IMR-90 (cell line): ENCODE results near the gene MEGF10. TPM values are rescaled to one million over a fixed set of nuclear protein-coding genes. Genes with fewer than 3 reads are reported as not detected.

Source experiments
- ATAC-seq: fragments of 200-7000 bp; cut with Tn5 transposase; 2 replicates; pipeline ENCODE4 v1.9.1; 2020; ENCODE audit warnings: low read depth, mild to moderate bottlenecking, moderate library complexity
- BruUV-seq: library from RNA; stranded (reverse); fragments of 400-500 nt; replicated peaks from 2 replicates; lab custom pipeline; 2021; lab: Mats Ljungman, UMichigan
- CTCF ChIA-PET: fragments of 300-600 bp; formaldehyde crosslinking; extraction: SDS; loops from one replicate; lab custom pipeline; 2021; ENCODE audit warnings: antibody characterized with exemption; lab: Yijun Ruan, JAX
- POLR2A ChIA-PET: fragments of 300-600 bp; sonication (Branson Sonifier 250); formaldehyde crosslinking; loops from one replicate; lab custom pipeline; 2022; ENCODE audit warnings: antibody characterized with exemption; ENCODE audit not compliant: unreplicated experiment; lab: Charles Lee
- DNase-seq: peaks from one replicate; pipeline ENCODE4 v3.0.0; 2013
- H2AFZ ChIP-seq: replicated peaks from 2 replicates; pipeline ENCODE3; 2013; ENCODE audit warnings: low read length, mild to moderate bottlenecking; ENCODE audit not compliant: poor library complexity
- H2AK5ac ChIP-seq: 2 replicates; pipeline ENCODE4 v1.6.1; 2013; ENCODE audit warnings: low read depth, low read length, inconsistent platforms
- H2AK9ac ChIP-seq: replicated peaks from 2 replicates; pipeline ENCODE3; 2013; ENCODE audit warnings: mild to moderate bottlenecking, low read depth, low read length, moderate library complexity; ENCODE audit not compliant: poor library complexity
- H2BK120ac ChIP-seq: 2 replicates; pipeline ENCODE4 v1.6.1; 2013; ENCODE audit warnings: low read depth, low read length, inconsistent platforms
- H2BK15ac ChIP-seq: 3 replicates; pipeline ENCODE4 v1.6.1; 2013; ENCODE audit warnings: low read depth, low read length, inconsistent platforms
- H2BK20ac ChIP-seq: 2 replicates; pipeline ENCODE4 v1.6.1; 2013; ENCODE audit warnings: low read depth, mild to moderate bottlenecking, inconsistent platforms, low read length, moderate library complexity
- H2BK5ac ChIP-seq: 2 replicates; pipeline ENCODE4 v1.6.1; 2013; ENCODE audit warnings: mild to moderate bottlenecking, low read depth, low read length, inconsistent platforms; ENCODE audit not compliant: poor library complexity, severe bottlenecking
- H3K14ac ChIP-seq: replicated peaks from 2 replicates; pipeline ENCODE4 v1.6.1; 2013; ENCODE audit warnings: low read depth, low read length, inconsistent platforms
- H3K18ac ChIP-seq: 2 replicates; pipeline ENCODE4 v1.6.1; 2013; ENCODE audit warnings: low read depth, low read length, control low read depth
- H3K23ac ChIP-seq: 2 replicates; pipeline ENCODE4 v1.6.1; 2013; ENCODE audit warnings: low read depth, low read length, inconsistent platforms
- H3K27ac ChIP-seq: 2 replicates; pipeline ENCODE4 v1.5.1; 2013; ENCODE audit warnings: mild to moderate bottlenecking, control low read depth, low read length; ENCODE audit not compliant: insufficient read depth
- H3K27me3 ChIP-seq: 2 replicates; pipeline ENCODE4 v1.6.1; 2013; ENCODE audit warnings: low read length; ENCODE audit not compliant: control insufficient read depth, insufficient read depth
- H3K36me3 ChIP-seq: 2 replicates; pipeline ENCODE4 v1.6.1; 2013; ENCODE audit warnings: low read length, mixed read lengths; ENCODE audit not compliant: control insufficient read depth, insufficient read depth
- H3K4ac ChIP-seq: 2 replicates; pipeline ENCODE4 v1.6.1; 2013; ENCODE audit warnings: low read depth, low read length, inconsistent platforms
- H3K4me1 ChIP-seq: 2 replicates; pipeline ENCODE4 v1.6.1; 2013; ENCODE audit warnings: low read length, mixed read lengths; ENCODE audit not compliant: control insufficient read depth, insufficient read depth
- H3K4me2 ChIP-seq: 2 replicates; pipeline ENCODE4 v1.6.1; 2013; ENCODE audit warnings: low read depth, mild to moderate bottlenecking, control low read depth, low read length, moderate library complexity
- H3K4me3 ChIP-seq: 2 replicates; pipeline ENCODE4 v1.5.1; 2013; ENCODE audit warnings: low read depth, mild to moderate bottlenecking, control low read depth, low read length, moderate library complexity; ENCODE audit not compliant: insufficient read depth
- H3K56ac ChIP-seq: 2 replicates; pipeline ENCODE4 v1.6.1; 2013; ENCODE audit warnings: low read length, inconsistent platforms; ENCODE audit not compliant: insufficient read depth; ENCODE audit errors: extremely low read depth
- H3K79me1 ChIP-seq, 2 experiments: 2 replicates each; pipeline ENCODE4 v1.6.1; 2013; ENCODE audit warnings: low read length in 2 of 2, inconsistent platforms in 1 of 2, low read depth in 1 of 2
- H3K9ac ChIP-seq: 2 replicates; pipeline ENCODE4 v1.6.1; 2013; ENCODE audit warnings: low read depth, low read length, control low read depth
- H3K9me1 ChIP-seq: 2 replicates; pipeline ENCODE4 v1.6.1; 2013; ENCODE audit warnings: low read length, inconsistent platforms; ENCODE audit not compliant: insufficient read depth
- H3K9me3 ChIP-seq: 2 replicates; pipeline ENCODE4 v1.6.1; 2013; ENCODE audit warnings: low read length; ENCODE audit not compliant: control insufficient read depth, insufficient read depth
- H4K20me1 ChIP-seq: 2 replicates; pipeline ENCODE4 v1.6.1; 2013; ENCODE audit warnings: low read length, inconsistent platforms; ENCODE audit not compliant: insufficient read depth
- H4K5ac ChIP-seq: 2 replicates; pipeline ENCODE4 v1.6.1; 2013; ENCODE audit warnings: mild to moderate bottlenecking, low read depth, low read length, control low read depth
- H4K8ac ChIP-seq, 2 experiments: 2 replicates each; pipeline ENCODE4 v1.6.1; 2013; ENCODE audit warnings: low read depth in 2 of 2, low read length in 2 of 2, control low read depth in 1 of 2, inconsistent platforms in 1 of 2
- H4K91ac ChIP-seq: 2 replicates; pipeline ENCODE4 v1.6.1; 2013; ENCODE audit warnings: low read depth, low read length, inconsistent platforms; ENCODE audit not compliant: insufficient read depth
- BHLHE40 ChIP-seq: fragments of 150-350 bp; IDR thresholded peaks from 2 replicates; pipeline ENCODE4 v1.6.1; 2016; ENCODE audit warnings: mild to moderate bottlenecking, low read depth, low read length
- CEBPB ChIP-seq: IDR thresholded peaks from 2 replicates; pipeline ENCODE4 v1.6.1; 2012; ENCODE audit warnings: low read depth, low read length, improper control_type of control experiment
- CHD1 ChIP-seq: IDR thresholded peaks from 2 replicates; pipeline ENCODE4 v1.6.1; 2012; ENCODE audit warnings: low read depth, low read length, improper control_type of control experiment
- FOS ChIP-seq: fragments of 150-350 bp; IDR thresholded peaks from 2 replicates; pipeline ENCODE4 v1.6.1; 2016; ENCODE audit warnings: low read depth, low read length
- MAFK ChIP-seq: IDR thresholded peaks from 2 replicates; pipeline ENCODE4 v1.6.1; 2012; ENCODE audit warnings: low read depth, low read length, improper control_type of control experiment
- MAZ ChIP-seq: IDR thresholded peaks from 2 replicates; pipeline ENCODE4 v1.6.1; 2012; ENCODE audit warnings: low read depth, mild to moderate bottlenecking, low read length, improper control_type of control experiment, moderate library complexity, borderline replicate concordance
- MXI1 ChIP-seq: IDR thresholded peaks from 2 replicates; pipeline ENCODE4 v1.6.1; 2012; ENCODE audit warnings: low read depth, mild to moderate bottlenecking, low read length, moderate library complexity, borderline replicate concordance
- NFE2L2 ChIP-seq: fragments of 150-350 bp; IDR thresholded peaks from 2 replicates; pipeline ENCODE4 v1.6.1; 2016; ENCODE audit warnings: low read depth, mild to moderate bottlenecking, low read length
- POLR2A ChIP-seq: IDR thresholded peaks from 2 replicates; pipeline ENCODE4 v1.6.1; 2012; ENCODE audit warnings: mild to moderate bottlenecking, low read depth, low read length
- RAD21 ChIP-seq: IDR thresholded peaks from 2 replicates; pipeline ENCODE4 v1.6.1; 2012; ENCODE audit warnings: low read length, improper control_type of control experiment
- RCOR1 ChIP-seq: IDR thresholded peaks from 2 replicates; pipeline ENCODE4 v1.6.1; 2012; ENCODE audit warnings: mild to moderate bottlenecking, low read length, improper control_type of control experiment; ENCODE audit not compliant: insufficient replicate concordance
- RFX5 ChIP-seq: IDR thresholded peaks from 2 replicates; pipeline ENCODE4 v1.8.0; 2012; ENCODE audit warnings: low read depth, mild to moderate bottlenecking, low read length, moderate library complexity
- SMC3 ChIP-seq: fragments of 150-350 bp; IDR thresholded peaks from 2 replicates; pipeline ENCODE4 v1.6.1; 2016; ENCODE audit warnings: low read depth, mild to moderate bottlenecking, antibody characterized with exemption, low read length, moderate library complexity
- WGBS, 2 experiments: methylation state at CpG; one replicate each; pipeline versions ENCODE4 v1.1.5 to v1.1.7; 2013; ENCODE audit warnings: missing lambda C conversion rate in 2 of 2; ENCODE audit not compliant: insufficient read length in 1 of 2; ENCODE audit errors: extremely low coverage in 2 of 2; 5-methylcytosine and 5-hydroxymethylcytosine counted together
- dilution Hi-C: fragments of 300-500 bp; cut with HindIII; formaldehyde crosslinking; loops from one replicate; pipeline ENCODE4 v1.14.3; 2018; ENCODE audit warnings: low sequenced_read_pairs; ENCODE audit not compliant: unreplicated experiment
- in situ Hi-C: fragments of 300-500 bp; cut with MboI; formaldehyde crosslinking; loops from 3 replicates; pipeline ENCODE4 v1.14.3; 2019; ENCODE audit warnings: low sequenced_read_pairs, inconsistent platforms, mixed read lengths
- intact Hi-C: fragments of 100-400 bp; cut with micrococcal nuclease; formaldehyde crosslinking; loops from 2 replicates; pipeline ENCODE4 v1.10.0; 2022
- polyA plus RNA-seq, 3 experiments: library from polyadenylated mRNA; depleted of rRNA; stranded (reverse); fragments of >200 nt; gene quantifications; 2 replicates each; pipeline ENCODE4 v1.2.3, GENCODE V29; 2012; ENCODE audit warnings: low replicate concordance in 1 of 3
- total RNA-seq: library from RNA; depleted of rRNA; stranded (reverse); fragments of >200 nt; gene quantifications from 2 replicates; pipeline ENCODE4 v1.2.3, GENCODE V29; 2012
- TF ChIP-seq, protein P1 (sequence below): fragments of 150-350 bp; IDR thresholded peaks from 2 replicates; pipeline ENCODE4 v1.6.1; 2016; ENCODE audit warnings: low read depth, mild to moderate bottlenecking, low read length, moderate library complexity, borderline replicate concordance
- TF ChIP-seq, protein P2 (sequence below): fragments of 150-350 bp; IDR thresholded peaks from 2 replicates; pipeline ENCODE4 v1.6.1; 2017; ENCODE audit warnings: mild to moderate bottlenecking, antibody characterized with exemption, low read length, low read depth
- TF ChIP-seq, protein P3 (sequence below): conservative IDR thresholded peaks from 2 replicates; pipeline ENCODE4 v1.5.1; 2012; ENCODE audit warnings: mild to moderate bottlenecking, low read depth, low read length, improper control_type of control experiment

MEGF10 gene
- total and polyA plus RNA-seq, 2 of the 4 experiments (the other 2 are of a cell fraction) = not detected

DNA sequence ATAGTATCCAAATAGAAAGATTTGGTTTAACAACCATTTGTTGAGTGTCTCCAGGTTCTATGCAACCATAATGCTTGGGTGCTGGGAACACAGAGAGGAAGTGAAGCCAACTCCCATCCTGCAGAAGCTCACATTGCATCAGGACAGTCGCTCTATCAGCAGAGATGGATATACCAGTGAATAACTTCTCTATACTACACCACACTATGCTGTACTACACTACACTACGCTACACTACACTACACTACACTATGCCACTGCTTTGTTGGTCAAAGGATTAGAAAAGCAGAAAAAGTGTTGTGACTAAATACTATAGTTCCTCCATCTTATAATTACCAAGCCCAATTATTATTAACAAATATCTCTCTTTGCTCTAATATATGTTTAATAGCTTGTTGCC is 137.7 kb downstream of the MEGF10 start:
- Histone ChIP-seq H3K9me3 (no peaks in the 10 kb centered on the region), H3K4me1 (no peaks in the 10 kb centered on the region), H3K79me1 (no peaks in the 10 kb centered on the region), H2BK20ac (no peak overlapping the region), H3K27ac (no peak overlapping the region), H3K36me3 (no peaks in the 10 kb centered on the region), H4K91ac (no peak overlapping the region), H3K18ac (no peak overlapping the region), H3K9me1 (no peaks in the 10 kb centered on the region; the same call in 1 of the 2 replicates), H3K4me3 (no peak overlapping the region), H2BK15ac (no peak overlapping the region), H4K20me1 (no peaks in the 10 kb centered on the region), H3K56ac (no peak overlapping the region), H3K9ac (no peak overlapping the region), H4K5ac (no peak overlapping the region), H3K4me2 (no peak overlapping the region), H2AK9ac (no peak overlapping the region), H4K8ac (no peak overlapping the region), H3K23ac (no peak overlapping the region), H3K27me3 (peaks cover 7% of the 10 kb centered on the region), H3K14ac (no peak overlapping the region), H2BK120ac (no peak overlapping the region), H2AK5ac (no peak overlapping the region), H2BK5ac (no peak overlapping the region), H2AFZ (no peak overlapping the region), H3K4ac (no peak overlapping the region)
- WGBS, 2 experiments = 75% methylated on average over 1 of the region's 2 CpGs; no CpG with 5 or more reads in 1 of the 2 experiments
- DNase-seq (no peak), ATAC-seq (no peak)
- no TSS peak for BruUV-seq
- intact Hi-C loops (no loop called here), in situ Hi-C loops (no loop called here), dilution Hi-C loops (no loop called here)
- TF ChIP-seq FOS (no peak), MAFK (no peak), RCOR1 (no peak), MXI1 (no peak), NFE2L2 (no peak), SMC3 (no peak), MAZ (no peak), POLR2A (no peak), CEBPB (no peak), BHLHE40 (no peak), CHD1 (no peak), RFX5 (no peak), RAD21 (no peak)
- TF ChIP-seq, protein P1, sequence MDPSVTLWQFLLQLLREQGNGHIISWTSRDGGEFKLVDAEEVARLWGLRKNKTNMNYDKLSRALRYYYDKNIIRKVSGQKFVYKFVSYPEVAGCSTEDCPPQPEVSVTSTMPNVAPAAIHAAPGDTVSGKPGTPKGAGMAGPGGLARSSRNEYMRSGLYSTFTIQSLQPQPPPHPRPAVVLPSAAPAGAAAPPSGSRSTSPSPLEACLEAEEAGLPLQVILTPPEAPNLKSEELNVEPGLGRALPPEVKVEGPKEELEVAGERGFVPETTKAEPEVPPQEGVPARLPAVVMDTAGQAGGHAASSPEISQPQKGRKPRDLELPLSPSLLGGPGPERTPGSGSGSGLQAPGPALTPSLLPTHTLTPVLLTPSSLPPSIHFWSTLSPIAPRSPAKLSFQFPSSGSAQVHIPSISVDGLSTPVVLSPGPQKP = no peak
- TF ChIP-seq, protein P2, sequence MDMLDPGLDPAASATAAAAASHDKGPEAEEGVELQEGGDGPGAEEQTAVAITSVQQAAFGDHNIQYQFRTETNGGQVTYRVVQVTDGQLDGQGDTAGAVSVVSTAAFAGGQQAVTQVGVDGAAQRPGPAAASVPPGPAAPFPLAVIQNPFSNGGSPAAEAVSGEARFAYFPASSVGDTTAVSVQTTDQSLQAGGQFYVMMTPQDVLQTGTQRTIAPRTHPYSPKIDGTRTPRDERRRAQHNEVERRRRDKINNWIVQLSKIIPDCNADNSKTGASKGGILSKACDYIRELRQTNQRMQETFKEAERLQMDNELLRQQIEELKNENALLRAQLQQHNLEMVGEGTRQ = no peak
- TF ChIP-seq, protein P3, sequence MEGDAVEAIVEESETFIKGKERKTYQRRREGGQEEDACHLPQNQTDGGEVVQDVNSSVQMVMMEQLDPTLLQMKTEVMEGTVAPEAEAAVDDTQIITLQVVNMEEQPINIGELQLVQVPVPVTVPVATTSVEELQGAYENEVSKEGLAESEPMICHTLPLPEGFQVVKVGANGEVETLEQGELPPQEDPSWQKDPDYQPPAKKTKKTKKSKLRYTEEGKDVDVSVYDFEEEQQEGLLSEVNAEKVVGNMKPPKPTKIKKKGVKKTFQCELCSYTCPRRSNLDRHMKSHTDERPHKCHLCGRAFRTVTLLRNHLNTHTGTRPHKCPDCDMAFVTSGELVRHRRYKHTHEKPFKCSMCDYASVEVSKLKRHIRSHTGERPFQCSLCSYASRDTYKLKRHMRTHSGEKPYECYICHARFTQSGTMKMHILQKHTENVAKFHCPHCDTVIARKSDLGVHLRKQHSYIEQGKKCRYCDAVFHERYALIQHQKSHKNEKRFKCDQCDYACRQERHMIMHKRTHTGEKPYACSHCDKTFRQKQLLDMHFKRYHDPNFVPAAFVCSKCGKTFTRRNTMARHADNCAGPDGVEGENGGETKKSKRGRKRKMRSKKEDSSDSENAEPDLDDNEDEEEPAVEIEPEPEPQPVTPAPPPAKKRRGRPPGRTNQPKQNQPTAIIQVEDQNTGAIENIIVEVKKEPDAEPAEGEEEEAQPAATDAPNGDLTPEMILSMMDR = no peak
- ChIA-PET CTCF (no interaction called here), POLR2A (no interaction called here)
